K562 (cell line): Measurements from ENCODE around the gene PPP4R3C.

Source experiments
- ADNP ChIP-seq: fragments of 200-800 bp; sonication (Bioruptor generic); IDR thresholded peaks from 2 replicates; pipeline ENCODE4 v1.6.1; 2016; ENCODE audit warnings: missing genetic modification characterization, missing compliant biosample characterization
- CBX1 ChIP-seq: sonication (generic); IDR thresholded peaks from 2 replicates; pipeline ENCODE4 v1.6.1; 2016; ENCODE audit warnings: antibody characterized with exemption, low read depth, mild to moderate bottlenecking
- HCFC1 ChIP-seq: IDR thresholded peaks from 2 replicates; pipeline ENCODE4 v1.6.1; 2012; ENCODE audit warnings: low read depth, low read length, improper control_type of control experiment
- HIVEP1 ChIP-seq: fragments of 250-450 bp; sonication (Bioruptor Pico); IDR thresholded peaks from 2 replicates; pipeline ENCODE4 v1.4.0; 2020; ENCODE audit warnings: mild to moderate bottlenecking
- NFE2 ChIP-seq: IDR thresholded peaks from 2 replicates; pipeline ENCODE4 v1.6.1; 2014; ENCODE audit warnings: antibody characterized with exemption, low read depth
- POLR2A ChIP-seq: fragments of 450-650 bp; conservative IDR thresholded peaks from 2 replicates; pipeline ENCODE4 v1.6.1; 2016
- POU5F1 ChIP-seq: fragments of 150-350 bp; IDR thresholded peaks from 2 replicates; pipeline ENCODE4 v1.6.1; 2014; ENCODE audit warnings: borderline replicate concordance, low read length, low read depth, mild to moderate bottlenecking; ENCODE audit not compliant: partially characterized antibody
- RBFOX2 ChIP-seq: fragments of 200-400 bp; formaldehyde crosslinking; IDR thresholded peaks from 2 replicates; pipeline ENCODE4 v1.6.1; 2017; ENCODE audit warnings: low read depth, mild to moderate bottlenecking, low read length, moderate library complexity
- SAFB2 ChIP-seq: fragments of 200-400 bp; formaldehyde crosslinking; IDR thresholded peaks from 2 replicates; pipeline ENCODE4 v1.6.1; 2018; ENCODE audit warnings: borderline replicate concordance, low read length, low read depth, moderate library complexity; ENCODE audit not compliant: severe bottlenecking
- ZBTB26 ChIP-seq: fragments of 450-650 bp; formaldehyde crosslinking; IDR thresholded peaks from 2 replicates; pipeline ENCODE4 v1.4.0; 2022; ENCODE audit warnings: missing genetic modification characterization
- ZBTB33 ChIP-seq: sonication (generic); formaldehyde crosslinking; IDR thresholded peaks from 2 replicates; pipeline ENCODE4 v1.8.1; 2023; ENCODE audit warnings: mild to moderate bottlenecking, missing genetic modification reagents
- ZNF592 ChIP-seq: fragments of 450-650 bp; IDR thresholded peaks from 2 replicates; pipeline ENCODE4 v1.6.1; 2017; ENCODE audit warnings: antibody characterized with exemption, mild to moderate bottlenecking
- ZNF695 ChIP-seq: fragments of 450-650 bp; formaldehyde crosslinking; IDR thresholded peaks from 2 replicates; pipeline ENCODE4 v1.4.0; 2020; ENCODE audit warnings: mild to moderate bottlenecking, moderate library complexity
- TF ChIP-seq, protein P1 (sequence below), 3 experiments: IDR thresholded peaks in 2 of 3; conservative IDR thresholded peaks in 1 of 3; 2 replicates each; pipeline ENCODE4 v1.5.1; 2011 to 2012; ENCODE audit warnings: low read length in 3 of 3, mild to moderate bottlenecking in 3 of 3, control low read depth in 2 of 3, improper control_type of control experiment in 1 of 3, inconsistent platforms in 1 of 3, low read depth in 1 of 3, mixed read lengths in 1 of 3, moderate library complexity in 1 of 3; ENCODE audit not compliant: insufficient read depth in 2 of 3

DNA sequence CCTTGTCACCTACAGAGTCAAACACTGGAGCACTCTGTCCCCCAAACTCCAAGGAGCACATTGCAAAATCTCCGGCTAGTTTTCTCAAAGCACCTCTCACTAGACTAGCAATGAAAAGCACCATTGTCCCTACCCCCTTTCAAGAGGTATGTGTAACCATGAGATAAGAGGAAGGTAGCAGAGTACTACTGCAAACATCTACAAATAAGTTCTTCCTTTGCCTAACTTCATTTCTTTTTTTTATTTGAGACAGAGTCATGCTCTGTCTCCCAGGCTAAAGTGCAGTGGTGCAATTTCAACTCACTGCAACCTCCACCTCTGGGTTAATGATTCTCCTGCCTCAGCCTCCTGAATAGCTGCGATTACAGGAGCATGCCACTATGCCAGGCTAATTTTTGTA, 17.7 kb downstream of the PPP4R3C start:
- TF ChIP-seq, protein P1, sequence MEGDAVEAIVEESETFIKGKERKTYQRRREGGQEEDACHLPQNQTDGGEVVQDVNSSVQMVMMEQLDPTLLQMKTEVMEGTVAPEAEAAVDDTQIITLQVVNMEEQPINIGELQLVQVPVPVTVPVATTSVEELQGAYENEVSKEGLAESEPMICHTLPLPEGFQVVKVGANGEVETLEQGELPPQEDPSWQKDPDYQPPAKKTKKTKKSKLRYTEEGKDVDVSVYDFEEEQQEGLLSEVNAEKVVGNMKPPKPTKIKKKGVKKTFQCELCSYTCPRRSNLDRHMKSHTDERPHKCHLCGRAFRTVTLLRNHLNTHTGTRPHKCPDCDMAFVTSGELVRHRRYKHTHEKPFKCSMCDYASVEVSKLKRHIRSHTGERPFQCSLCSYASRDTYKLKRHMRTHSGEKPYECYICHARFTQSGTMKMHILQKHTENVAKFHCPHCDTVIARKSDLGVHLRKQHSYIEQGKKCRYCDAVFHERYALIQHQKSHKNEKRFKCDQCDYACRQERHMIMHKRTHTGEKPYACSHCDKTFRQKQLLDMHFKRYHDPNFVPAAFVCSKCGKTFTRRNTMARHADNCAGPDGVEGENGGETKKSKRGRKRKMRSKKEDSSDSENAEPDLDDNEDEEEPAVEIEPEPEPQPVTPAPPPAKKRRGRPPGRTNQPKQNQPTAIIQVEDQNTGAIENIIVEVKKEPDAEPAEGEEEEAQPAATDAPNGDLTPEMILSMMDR (IDR thresholded peaks at IDR 0.05 in 2 of 3, conservative IDR thresholded peaks at IDR 0.05 in 1 of 3; ENCODE audit: insufficient read depth in 2 of 3, low read depth in 1 of 3, low read length in 3 of 3): no peak
- TF ChIP-seq ZBTB26 (CRISPR knock-in tag) (no peak), HCFC1 (no peak), HIVEP1 (CRISPR knock-in tag) (no peak), POLR2A (no peak), NFE2 (no peak), ZNF695 (CRISPR knock-in tag) (no peak), ZBTB33 (no peak), ZNF592 (no peak), RBFOX2 (no peak), SAFB2 (no peak), CBX1 (no peak), ADNP (tag) (no peak), POU5F1 (no peak)
